Activated CD4-positive, alpha-beta memory T cell treated with anti-CD3 and anti-CD28 coated beads, Interleukin-2, amount 10 ng/mL, durations not matched to agents 7 days and 5 days (primary cell): ENCODE data around the gene TNNC2. TPM values are rescaled to one million over a fixed set of nuclear protein-coding genes. Genes with fewer than 3 reads are reported as not detected.

Source experiments
- CTCF ChIA-PET: fragments of 350-600 bp; sonication (Branson Sonifier 250); formaldehyde crosslinking; loops from one replicate; lab custom pipeline; 2021; ENCODE audit warnings: antibody characterized with exemption, inconsistent platforms; lab: Charles Lee
- POLR2A ChIA-PET: fragments of 350-600 bp; sonication (Branson Sonifier 250); formaldehyde crosslinking; loops from one replicate; lab custom pipeline; 2021; ENCODE audit warnings: antibody characterized with exemption; lab: Charles Lee
- DNase-seq: peaks from one replicate; pipeline ENCODE4 v3.0.0-alpha.2; 2020
- H3K27ac Mint-ChIP-seq: one replicate; pipeline ENCODE4 v1.8.0; 2021; ENCODE audit warnings: mild to moderate bottlenecking, mixed read lengths
- H3K27me3 Mint-ChIP-seq: one replicate; pipeline ENCODE4 v1.8.0; 2021; ENCODE audit warnings: mixed read lengths
- H3K36me3 Mint-ChIP-seq: one replicate; pipeline ENCODE4 v1.8.0; 2021; ENCODE audit warnings: low read depth, mixed read lengths
- H3K4me1 Mint-ChIP-seq: one replicate; pipeline ENCODE4 v1.8.0; 2021; ENCODE audit warnings: mixed read lengths
- H3K4me3 Mint-ChIP-seq: one replicate; pipeline ENCODE4 v1.8.0; 2021; ENCODE audit warnings: mild to moderate bottlenecking, mixed read lengths
- H3K9me3 Mint-ChIP-seq: one replicate; pipeline ENCODE4 v1.8.0; 2021; ENCODE audit warnings: mixed read lengths
- total RNA-seq, 2 experiments: library from RNA; stranded (reverse); gene quantifications; one replicate each; pipeline ENCODE4 v1.2.3, GENCODE V29; 2021

The TNNC2 gene
- total RNA-seq, 2 experiments from 2014 or later: not detected

DNA sequence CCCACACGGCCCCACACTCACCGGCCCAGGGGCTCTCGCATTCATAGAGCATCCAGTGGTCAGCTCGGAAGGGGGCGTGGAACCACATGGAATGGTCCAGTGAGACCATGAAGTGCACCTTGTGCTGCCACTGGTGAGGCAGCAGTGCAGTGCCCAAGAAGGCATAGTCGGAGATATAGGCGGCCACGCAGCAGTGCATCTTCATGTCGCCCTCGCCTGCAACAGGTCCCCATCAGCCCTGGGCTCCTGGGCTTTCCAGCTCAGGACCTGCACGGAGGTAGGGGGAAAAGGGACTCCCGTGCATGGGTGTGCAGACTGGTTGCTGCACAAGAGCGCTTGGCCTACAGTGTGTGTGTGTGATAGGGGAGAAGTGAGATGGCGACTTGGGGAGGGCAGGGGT is 16.4 kb upstream of the TNNC2 start:
- H3K36me3 Mint-ChIP-seq: peaks cover 27% of the 10 kb centered on the region
- POLR2A ChIA-PET: no interaction called here
- H3K27ac Mint-ChIP-seq: no peak overlapping the region
- CTCF ChIA-PET: no interaction called here
- H3K9me3 Mint-ChIP-seq: no peaks in the 10 kb centered on the region
- peaks cover 2% of the 10 kb centered on the region for H3K4me1 Mint-ChIP-seq
- no peak overlapping the region for H3K4me3 Mint-ChIP-seq
- no peak for DNase-seq
- no peaks in the 10 kb centered on the region for H3K27me3 Mint-ChIP-seq

DNA sequence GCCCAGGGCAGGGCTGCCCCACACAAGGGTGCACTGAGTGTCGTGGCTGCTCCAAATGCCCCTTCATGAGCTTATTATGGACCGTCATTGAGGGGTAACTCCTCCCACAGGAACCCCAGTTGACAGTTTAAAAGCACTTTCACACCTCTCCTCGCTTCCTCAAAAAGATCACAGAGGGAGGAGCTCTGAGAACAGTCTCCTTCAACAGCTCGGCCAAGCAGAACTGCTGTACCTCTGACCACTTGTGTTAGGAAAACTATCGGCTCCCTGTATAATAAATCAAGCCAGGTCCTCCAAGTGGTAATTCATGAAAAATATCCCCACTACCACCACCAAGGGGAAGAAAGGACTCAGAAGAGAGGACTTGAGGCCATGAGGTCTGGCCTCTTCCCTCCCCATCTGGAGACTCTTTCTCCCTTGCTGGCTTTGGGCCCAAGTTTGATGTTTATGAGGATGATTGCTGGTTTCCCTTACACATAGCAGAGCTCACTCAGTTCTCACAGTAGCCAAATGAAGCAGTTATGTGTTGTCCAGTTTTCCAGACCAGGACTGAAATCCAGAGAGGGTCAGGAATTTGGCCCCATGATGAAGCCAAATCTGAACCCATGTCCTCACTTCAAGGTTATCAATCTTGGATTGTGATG is 15.2 kb upstream of the TNNC2 start:
- H3K36me3 Mint-ChIP-seq: peaks cover 24% of the 10 kb centered on the region
- no peak overlapping the region for H3K27ac Mint-ChIP-seq
- H3K4me1 Mint-ChIP-seq: peaks cover 2% of the 10 kb centered on the region
- H3K4me3 Mint-ChIP-seq: no peak overlapping the region
- no peaks in the 10 kb centered on the region for H3K9me3 Mint-ChIP-seq
- ChIA-PET POLR2A (interaction anchor here (0.9 kb wide), 1 partner anchor 14 kb away, joined by 3 read pairs; no protein-coding TSS in a partner anchor), CTCF (no interaction called here)
- DNase-seq: no peak
- H3K27me3 Mint-ChIP-seq: no peaks in the 10 kb centered on the region

- no peak overlapping the region for H3K4me3 Mint-ChIP-seq
- H3K9me3 Mint-ChIP-seq: no peaks in the 10 kb centered on the region
- POLR2A ChIA-PET: interaction anchor here (1.0 to 1.4 kb wide), 2 partner anchors 9 to 39 kb away, joined by 3 read pairs; partner anchors contain the start of gene ZSWIM1
- DNase-seq: no peak
- H3K27ac Mint-ChIP-seq: no peak overlapping the region
- peaks cover 2% of the 10 kb centered on the region for H3K4me1 Mint-ChIP-seq
- H3K36me3 Mint-ChIP-seq: peaks cover 21% of the 10 kb centered on the region
- no peaks in the 10 kb centered on the region for H3K27me3 Mint-ChIP-seq
- CTCF ChIA-PET: no interaction called here
Observed at GRCh38 chr20:45841407-45842129, 14.5 kb upstream of the TNNC2 start.

DNA sequence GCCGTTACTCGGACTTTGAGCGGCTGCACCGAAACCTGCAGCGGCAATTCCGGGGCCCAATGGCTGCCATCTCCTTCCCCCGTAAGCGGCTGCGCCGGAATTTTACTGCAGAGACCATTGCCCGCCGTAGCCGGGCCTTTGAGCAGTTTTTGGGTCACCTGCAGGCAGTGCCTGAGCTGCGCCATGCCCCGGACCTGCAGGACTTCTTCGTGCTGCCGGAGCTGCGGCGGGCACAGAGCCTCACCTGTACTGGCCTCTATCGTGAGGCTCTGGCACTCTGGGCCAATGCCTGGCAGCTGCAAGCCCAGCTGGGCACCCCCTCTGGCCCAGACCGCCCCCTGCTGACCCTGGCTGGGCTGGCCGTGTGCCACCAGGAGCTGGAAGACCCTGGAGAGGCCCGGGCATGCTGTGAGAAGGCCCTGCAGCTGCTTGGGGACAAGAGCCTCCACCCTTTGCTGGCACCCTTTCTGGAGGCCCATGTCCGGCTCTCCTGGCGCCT is 13.6 kb upstream of the TNNC2 start:
- CTCF ChIA-PET: no interaction called here
- no peak for DNase-seq
- Mint-ChIP-seq H3K27ac (no peak overlapping the region), H3K36me3 (peaks cover 15% of the 10 kb centered on the region), H3K4me1 (peaks cover 2% of the 10 kb centered on the region), H3K9me3 (no peaks in the 10 kb centered on the region), H3K27me3 (no peaks in the 10 kb centered on the region), H3K4me3 (no peak overlapping the region)
- POLR2A ChIA-PET: interaction anchor here (1.0 to 1.4 kb wide), 4 partner anchors 8 to 40 kb away, joined by 3 to 4 read pairs (median 3); partner anchors contain the start of genes UBE2C and ZSWIM1

DNA sequence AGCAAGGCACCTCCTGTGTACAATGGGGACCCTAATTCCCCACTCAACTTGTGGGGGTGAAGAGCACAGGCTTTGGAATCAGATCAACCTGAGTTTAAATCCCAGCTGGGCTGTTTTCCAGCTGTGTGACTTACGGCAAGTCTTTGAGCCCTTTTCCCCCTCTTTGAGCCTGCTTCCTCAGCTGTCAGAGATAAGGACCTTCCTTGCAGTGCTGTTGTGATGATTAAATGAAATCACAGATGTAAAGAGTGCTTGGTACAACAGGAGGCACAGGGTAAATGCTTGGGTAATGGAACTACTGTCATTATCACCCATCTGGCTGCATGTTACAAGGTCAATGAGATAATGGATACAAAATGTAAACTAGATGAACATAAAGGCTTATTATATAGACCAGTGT is 9.7 kb upstream of the TNNC2 start:
- peaks cover 19% of the 10 kb centered on the region for H3K4me1 Mint-ChIP-seq
- H3K27me3 Mint-ChIP-seq: peaks cover 6% of the 10 kb centered on the region
- H3K9me3 Mint-ChIP-seq: no peaks in the 10 kb centered on the region
- POLR2A ChIA-PET: no interaction called here
- no peaks in the 10 kb centered on the region for H3K36me3 Mint-ChIP-seq
- DNase-seq: no peak
- H3K4me3 Mint-ChIP-seq: no peak overlapping the region
- H3K27ac Mint-ChIP-seq: no peak overlapping the region
- CTCF ChIA-PET: interaction anchor here (0.6 kb wide), 1 partner anchor 13 kb away, joined by 3 read pairs; no protein-coding TSS in a partner anchor

- Mint-ChIP-seq H3K27ac (no peak overlapping the region), H3K4me3 (no peak overlapping the region), H3K27me3 (peaks cover 9% of the 10 kb centered on the region), H3K4me1 (peaks cover 19% of the 10 kb centered on the region), H3K9me3 (no peaks in the 10 kb centered on the region), H3K36me3 (no peaks in the 10 kb centered on the region)
- POLR2A ChIA-PET: interaction anchor here (0.7 to 1.2 kb wide), 2 partner anchors 23 to 98 kb away, joined by 3 read pairs; no protein-coding TSS in a partner anchor
- CTCF ChIA-PET: interaction anchor here (1.0 kb wide), 1 partner anchor 12 kb away, joined by 3 read pairs; no protein-coding TSS in a partner anchor
- DNase-seq: no peak
Observed at GRCh38 chr20:45835825-45836224, 8.7 kb upstream of the TNNC2 start.

GRCh38 chr20:45835329-45835765 is 8.2 kb upstream of the TNNC2 start:
- ChIA-PET CTCF (interaction anchor here (1.0 kb wide), 1 partner anchor 11 kb away, joined by 3 read pairs; no protein-coding TSS in a partner anchor), POLR2A (interaction anchor here (0.7 to 1.2 kb wide), 2 partner anchors 22 to 98 kb away, joined by 3 read pairs; no protein-coding TSS in a partner anchor)
- H3K4me3 Mint-ChIP-seq: no peak overlapping the region
- H3K36me3 Mint-ChIP-seq: no peaks in the 10 kb centered on the region
- peaks cover 12% of the 10 kb centered on the region for H3K27me3 Mint-ChIP-seq
- H3K9me3 Mint-ChIP-seq: no peaks in the 10 kb centered on the region
- peaks cover 19% of the 10 kb centered on the region for H3K4me1 Mint-ChIP-seq
- DNase-seq: no peak
- no peak overlapping the region for H3K27ac Mint-ChIP-seq

DNA sequence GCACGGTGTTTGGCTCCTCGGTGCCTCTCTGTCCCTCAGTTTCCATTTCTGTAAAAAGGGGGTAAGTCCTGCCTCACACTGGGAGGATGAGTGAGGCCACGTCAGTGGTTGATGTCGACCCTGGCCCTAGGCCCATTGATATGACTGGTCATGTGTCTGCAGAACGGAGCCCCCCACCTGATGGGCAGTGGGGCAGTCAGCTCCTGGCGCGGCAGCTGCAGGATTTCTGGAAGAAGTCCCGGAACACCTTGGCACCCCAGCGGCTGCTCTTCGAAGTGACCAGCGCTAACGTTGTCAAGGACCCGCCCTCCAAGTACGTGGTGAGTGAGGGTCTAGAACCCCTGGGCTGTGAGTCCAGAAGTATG is 7.7 kb upstream of the TNNC2 start:
- DNase-seq: no peak
- no peaks in the 10 kb centered on the region for H3K9me3 Mint-ChIP-seq
- peaks cover 13% of the 10 kb centered on the region for H3K27me3 Mint-ChIP-seq
- ChIA-PET POLR2A (interaction anchor here (1.2 to 4.2 kb wide), 3 partner anchors 22 to 99 kb away, joined by 3 to 21 read pairs (median 6); partner anchors contain the start of gene PCIF1), CTCF (interaction anchor here (1.4 kb wide), 1 partner anchor 36 kb away, joined by 4 read pairs; no protein-coding TSS in a partner anchor)
- H3K4me3 Mint-ChIP-seq: peak overlapping the region; percentile 35
- no peak overlapping the region for H3K27ac Mint-ChIP-seq
- H3K4me1 Mint-ChIP-seq: peaks cover 19% of the 10 kb centered on the region
- no peaks in the 10 kb centered on the region for H3K36me3 Mint-ChIP-seq

DNA sequence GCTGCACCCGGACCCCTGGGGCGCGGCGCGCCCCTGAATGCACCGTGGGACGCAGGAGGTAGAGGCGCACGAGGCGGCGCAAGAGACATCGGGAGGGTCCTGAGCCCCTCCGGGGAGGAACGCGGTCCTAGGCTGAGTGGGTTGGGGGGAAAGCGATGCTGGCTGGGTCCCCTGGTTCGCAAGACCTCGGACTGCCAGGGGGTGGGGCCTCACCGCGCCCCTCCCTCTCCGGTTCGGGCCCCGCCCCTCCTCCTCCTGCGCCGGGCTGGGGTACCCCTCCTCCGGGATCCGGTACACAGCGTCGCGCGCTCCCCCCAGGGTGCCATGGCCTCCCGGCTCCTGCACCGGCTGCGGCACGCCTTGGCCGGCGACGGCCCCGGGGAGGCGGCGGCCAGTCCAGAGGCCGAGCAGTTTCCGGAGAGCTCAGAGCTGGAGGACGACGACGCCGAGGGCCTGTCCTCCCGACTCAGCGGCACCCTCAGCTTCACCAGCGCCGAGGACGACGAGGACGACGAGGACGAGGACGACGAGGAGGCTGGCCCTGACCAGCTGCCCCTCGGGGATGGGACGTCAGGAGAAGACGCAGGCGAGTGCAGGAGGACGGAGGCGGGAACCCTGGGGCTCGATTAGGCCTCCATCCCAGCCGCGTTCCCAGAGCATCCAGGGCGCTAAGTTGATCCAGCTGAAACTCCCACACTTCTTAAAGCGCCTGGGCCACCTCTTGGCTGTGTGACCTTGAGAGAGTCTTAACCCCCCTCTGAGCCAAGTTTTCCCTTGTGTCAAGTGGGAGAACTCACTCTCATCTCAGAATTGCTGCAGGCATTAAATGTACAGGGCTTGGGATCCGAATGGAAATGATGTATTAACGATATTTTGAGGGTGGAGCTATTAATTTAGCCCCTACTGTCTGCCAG is 7.0 kb upstream of the TNNC2 start:
- no peak overlapping the region for H3K27ac Mint-ChIP-seq

DNA sequence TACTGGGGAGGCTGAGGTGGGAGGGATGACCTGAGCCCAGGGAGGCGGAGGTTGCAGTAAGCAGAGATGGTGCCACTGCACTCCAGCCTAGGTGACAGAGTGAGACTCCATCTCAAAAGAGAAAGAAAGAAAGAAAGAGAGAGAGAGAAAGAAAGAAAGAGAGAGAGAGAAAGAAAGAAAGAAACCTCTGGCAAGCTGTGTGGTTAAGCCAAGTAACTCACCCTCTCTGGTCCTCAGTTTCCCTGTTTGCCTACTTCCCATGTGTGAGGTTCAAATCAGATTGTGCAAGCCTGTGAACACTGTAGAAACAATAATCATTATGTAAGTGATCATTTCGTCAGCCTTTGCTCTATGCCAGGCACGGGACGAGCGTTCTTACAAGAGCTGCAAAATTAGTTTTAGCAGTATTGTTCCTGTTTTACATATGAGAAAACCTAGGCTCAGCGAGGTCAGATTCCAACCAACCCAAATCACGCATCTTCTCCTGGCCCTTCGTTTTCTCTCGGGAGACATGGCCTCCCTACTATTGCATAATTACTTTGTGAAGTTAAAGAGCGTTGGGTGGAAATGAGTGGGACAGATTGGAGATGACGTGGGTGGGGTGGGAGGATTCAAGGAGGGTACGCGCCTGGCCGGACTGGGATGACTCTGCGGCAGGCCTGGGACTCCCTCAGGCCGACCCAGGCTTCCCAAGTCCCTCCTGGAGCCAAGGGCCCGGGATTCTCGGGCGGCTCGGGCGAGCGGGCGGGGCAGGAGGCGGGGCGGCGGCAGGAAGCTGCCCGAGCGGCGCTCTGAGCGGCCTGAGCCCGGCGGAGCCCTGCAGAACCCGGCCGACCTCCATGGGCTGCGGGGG is 6.1 kb upstream of the TNNC2 start, which contains the start of gene SNX21:
Gene SNX21 (plus strand): TSS at position 770 of the 853 bp plus-strand sequence. CDS start 121 bp downstream, outside the sequence.
- no peaks in the 10 kb centered on the region for H3K36me3 Mint-ChIP-seq
- H3K9me3 Mint-ChIP-seq: no peaks in the 10 kb centered on the region
- peak within 1 kb of the TSS; percentile 57 for H3K4me3 Mint-ChIP-seq
- H3K27me3 Mint-ChIP-seq: peaks cover 13% of the 10 kb centered on the region
- H3K27ac Mint-ChIP-seq: no peak within 1 kb of the TSS
- CTCF ChIA-PET: interaction anchor here (0.5 to 1.8 kb wide), 6 partner anchors 9 to 137 kb away, joined by 3 to 5 read pairs (median 4); partner anchors contain the start of gene PCIF1
- peaks cover 19% of the 10 kb centered on the region for H3K4me1 Mint-ChIP-seq
- POLR2A ChIA-PET: interaction anchor here (0.7 to 4.2 kb wide), 7 partner anchors 8 to 101 kb away, joined by 3 to 21 read pairs (median 6); partner anchors contain the start of gene PCIF1
- DNase-seq: peak; percentile 32

More for the DNA sequence above, 7.0 kb upstream of the TNNC2 start:
- H3K4me3 Mint-ChIP-seq: peak overlapping the region; percentile 35
- POLR2A ChIA-PET: interaction anchor here (1.1 to 4.2 kb wide), 4 partner anchors 12 to 100 kb away, joined by 3 to 21 read pairs (median 6); partner anchors contain the start of gene PCIF1
- peaks cover 19% of the 10 kb centered on the region for H3K4me1 Mint-ChIP-seq
- no peaks in the 10 kb centered on the region for H3K36me3 Mint-ChIP-seq
- DNase-seq: peak; percentile 42
- no peaks in the 10 kb centered on the region for H3K9me3 Mint-ChIP-seq
- peaks cover 13% of the 10 kb centered on the region for H3K27me3 Mint-ChIP-seq
- CTCF ChIA-PET: interaction anchor here (0.5 to 1.8 kb wide), 6 partner anchors 10 to 136 kb away, joined by 3 to 5 read pairs (median 4); no protein-coding TSS in a partner anchor

DNA sequence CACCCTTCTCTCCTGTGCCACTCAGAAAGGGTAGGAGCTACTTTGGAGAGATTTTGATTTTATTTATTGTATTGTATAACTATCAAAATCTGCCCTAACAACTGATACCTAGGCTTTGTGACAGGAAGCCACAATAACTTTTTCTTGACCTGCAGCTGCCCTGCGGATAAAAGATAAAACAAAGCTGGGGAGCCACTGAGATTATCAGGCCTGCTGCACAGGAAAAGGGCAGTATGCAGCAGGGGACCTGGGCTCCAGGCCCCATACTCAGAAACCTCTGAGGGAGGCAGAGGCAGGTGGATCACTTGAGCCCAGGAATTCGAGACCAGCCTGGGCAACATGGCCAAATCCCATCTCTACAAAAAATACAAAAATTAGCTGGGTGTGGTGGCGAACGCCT is 5.5 kb upstream of the TNNC2 start:
- POLR2A ChIA-PET: interaction anchor here (0.7 to 4.2 kb wide), 5 partner anchors 9 to 102 kb away, joined by 3 to 21 read pairs (median 6); partner anchors contain the start of gene PCIF1
- peaks cover 19% of the 10 kb centered on the region for H3K4me1 Mint-ChIP-seq
- peak overlapping the region; percentile 57 for H3K4me3 Mint-ChIP-seq
- H3K27ac Mint-ChIP-seq: no peak overlapping the region
- no peak for DNase-seq
- no peaks in the 10 kb centered on the region for H3K9me3 Mint-ChIP-seq
- CTCF ChIA-PET: interaction anchor here (1.4 to 1.8 kb wide), 3 partner anchors 8 to 138 kb away, joined by 3 to 5 read pairs (median 5); partner anchors contain the start of gene PCIF1
- peaks cover 13% of the 10 kb centered on the region for H3K27me3 Mint-ChIP-seq
- no peaks in the 10 kb centered on the region for H3K36me3 Mint-ChIP-seq
